GM12891 (cell line): ENCODE data around the gene STEAP4.

Experiments used
- POLR2A ChIP-seq: IDR thresholded peaks from 2 replicates; pipeline ENCODE4 v1.6.1; 2011; ENCODE audit warnings: low read depth, low read length, control low read depth
- POLR2AphosphoS5 ChIP-seq: IDR thresholded peaks from 2 replicates; pipeline ENCODE4 v1.6.1; 2011; ENCODE audit warnings: low read depth, low read length, control low read depth

DNA sequence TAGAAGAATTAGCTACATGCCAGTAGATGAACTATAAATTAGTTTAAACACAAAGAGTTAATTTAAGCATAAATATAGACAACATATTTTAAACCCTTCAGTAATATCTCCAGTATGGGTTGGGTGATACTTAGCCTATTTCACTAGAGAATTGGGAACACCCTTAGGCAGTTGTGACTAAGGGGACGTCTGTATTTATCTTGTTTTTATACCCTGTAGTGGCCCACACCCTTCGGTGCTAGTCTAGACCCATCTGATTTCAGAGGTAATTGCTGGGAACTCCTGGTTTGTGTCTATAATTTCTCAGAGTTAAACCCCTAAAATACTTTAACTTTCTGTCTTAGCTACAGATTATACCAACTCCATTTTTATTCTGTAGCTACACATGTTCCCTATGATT is 11.5 kb upstream of the STEAP4 start:
- TF ChIP-seq POLR2A: no peak
- TF ChIP-seq POLR2AphosphoS5: no peak
